ENCODE results near the gene RSPH6A. TPM values are rescaled to one million over a fixed set of nuclear protein-coding genes. Genes with fewer than 3 reads are reported as not detected.

The RSPH6A gene
- total and polyA plus RNA-seq, 2 donors (not counting 1 experiment from before 2014, with no cell fraction given), result 0.17 TPM; not detected in 1

GRCh38 chr19:45747513-45747912 lies 67.6 kb downstream of the RSPH6A start:
- no peak overlapping the region for H2AFZ ChIP-seq (ENCODE audit: low read length)
- TF ChIP-seq EZH2 (IDR thresholded peaks at IDR 0.05; ENCODE audit: low read length, missing control alignments), result no peak
- TF ChIP-seq CTCF (conservative IDR thresholded peaks at IDR 0.05 in 1 of 2, IDR thresholded peaks at IDR 0.05 in 1 of 2; ENCODE audit: low read depth in 1 of 2, low read length in 2 of 2), result no peak
- H3K4me3 ChIP-seq (replicated peaks in 1 of 4; ENCODE audit: control extremely low read depth in 1 of 4, insufficient read depth in 1 of 4, low read depth in 3 of 4, low read length in 4 of 4), result no peak overlapping the region
- no peaks in the 10 kb centered on the region for H3K4me1 ChIP-seq (ENCODE audit: control insufficient read depth, extremely low read depth, insufficient read depth, low read length)
- no peaks in the 10 kb centered on the region for H4K20me1 ChIP-seq (ENCODE audit: control insufficient read depth, extremely low read depth, insufficient read depth, low read length)
- no peak overlapping the region for H3K9ac ChIP-seq (ENCODE audit: insufficient read depth, low read length)
- H3K27me3 ChIP-seq (ENCODE audit: control insufficient read depth, insufficient read depth, low read length), result peaks cover 15% of the 10 kb centered on the region
- no peak overlapping the region for H3K27ac ChIP-seq (ENCODE audit: insufficient read depth, low read length)
- DNase-seq (ENCODE audit: low read depth in 2 of 2), result no peak
- no peaks in the 10 kb centered on the region for H3K9me3 ChIP-seq (ENCODE audit: control insufficient read depth, insufficient read depth, low read depth, low read length)
- no peaks in the 10 kb centered on the region for H3K36me3 ChIP-seq (ENCODE audit: control insufficient read depth, insufficient read depth, low read length)
- H3K4me2 ChIP-seq (ENCODE audit: extremely low read depth, insufficient read depth, low read length), result no peak overlapping the region
- no peaks in the 10 kb centered on the region for H3K79me2 ChIP-seq (ENCODE audit: control insufficient read depth, insufficient read depth, low read length)

- Histone ChIP-seq H3K36me3 (ENCODE audit: control insufficient read depth, insufficient read depth, low read length) (no peaks in the 10 kb centered on the region), H2AFZ (ENCODE audit: low read length) (no peak overlapping the region), H3K79me2 (ENCODE audit: control insufficient read depth, insufficient read depth, low read length) (no peaks in the 10 kb centered on the region), H4K20me1 (ENCODE audit: control insufficient read depth, extremely low read depth, insufficient read depth, low read length) (no peaks in the 10 kb centered on the region), H3K4me1 (ENCODE audit: control insufficient read depth, extremely low read depth, insufficient read depth, low read length) (no peaks in the 10 kb centered on the region), H3K27ac (ENCODE audit: insufficient read depth, low read length) (no peak overlapping the region), H3K9me3 (ENCODE audit: control insufficient read depth, insufficient read depth, low read depth, low read length) (no peaks in the 10 kb centered on the region), H3K9ac (ENCODE audit: insufficient read depth, low read length) (no peak overlapping the region), H3K4me2 (ENCODE audit: extremely low read depth, insufficient read depth, low read length) (no peak overlapping the region), H3K27me3 (ENCODE audit: control insufficient read depth, insufficient read depth, low read length) (peaks cover 15% of the 10 kb centered on the region), H3K4me3 (replicated peaks in 1 of 4; ENCODE audit: control extremely low read depth in 1 of 4, insufficient read depth in 1 of 4, low read depth in 3 of 4, low read length in 4 of 4) (no peak overlapping the region)
- DNase-seq (ENCODE audit: low read depth in 2 of 2), result no peak
- TF ChIP-seq EZH2 (IDR thresholded peaks at IDR 0.05; ENCODE audit: low read length, missing control alignments) (no peak), CTCF (conservative IDR thresholded peaks at IDR 0.05 in 1 of 2, IDR thresholded peaks at IDR 0.05 in 1 of 2; ENCODE audit: low read depth in 1 of 2, low read length in 2 of 2) (no peak)
Observed at GRCh38 chr19:45746866-45747265, 68.2 kb downstream of the RSPH6A start.

Other genes starting within 250 kb of the RSPH6A start
- gene OPA3, start 230.5 kb downstream of the RSPH6A start, total RNA-seq, result 3.1 and 3.8 TPM in 2 replicates
- 8.3 and 11.3 TPM in 2 replicates for gene OPA3, start 230.5 kb downstream of the RSPH6A start, polyA plus RNA-seq
- gene GPR4, start 213.1 kb downstream of the RSPH6A start, total RNA-seq, result under 0.01 TPM in 1 of 2 replicates, not detected in the other
- 0.47 and 0.58 TPM in 2 replicates for gene GPR4, start 213.1 kb downstream of the RSPH6A start, polyA plus RNA-seq
- gene EML2, start 175.9 kb downstream of the RSPH6A start, total RNA-seq, result 34.7 and 69.9 TPM in 2 replicates
- 11.0 and 11.2 TPM in 2 replicates for gene EML2, start 175.9 kb downstream of the RSPH6A start, polyA plus RNA-seq
- not detected in 2 replicates for gene GIPR, start 147.1 kb downstream of the RSPH6A start, total RNA-seq
- 0.05 and 0.25 TPM in 2 replicates for gene GIPR, start 147.1 kb downstream of the RSPH6A start, polyA plus RNA-seq
- 361 and 362 TPM in 2 replicates for gene SNRPD2, start 123.4 kb downstream of the RSPH6A start, total RNA-seq
- 440 and 635 TPM in 2 replicates for gene SNRPD2, start 123.4 kb downstream of the RSPH6A start, polyA plus RNA-seq
- 4.9 and 9.4 TPM in 2 replicates for gene QPCTL, start 122.6 kb downstream of the RSPH6A start, total RNA-seq
- gene QPCTL, start 122.6 kb downstream of the RSPH6A start, polyA plus RNA-seq, result 4.6 and 5.8 TPM in 2 replicates
- gene FBXO46, start 84.4 kb downstream of the RSPH6A start, total RNA-seq, result 3.1 and 3.3 TPM in 2 replicates
- 1.6 and 2.0 TPM in 2 replicates for gene FBXO46, start 84.4 kb downstream of the RSPH6A start, polyA plus RNA-seq
- gene MEIOSIN, start 81.9 kb downstream of the RSPH6A start, total RNA-seq, result not detected in 2 replicates
- not detected in 2 replicates for gene MEIOSIN, start 81.9 kb downstream of the RSPH6A start, polyA plus RNA-seq
- 10.7 and 11.6 TPM in 2 replicates for gene SIX5, start 46.1 kb downstream of the RSPH6A start, total RNA-seq
- gene SIX5, start 46.1 kb downstream of the RSPH6A start, polyA plus RNA-seq, result 3.4 and 3.7 TPM in 2 replicates
- gene DMPK, start 32.8 kb downstream of the RSPH6A start, total RNA-seq, result 44.9 and 115 TPM in 2 replicates
- 28.8 and 54.7 TPM in 2 replicates for gene DMPK, start 32.8 kb downstream of the RSPH6A start, polyA plus RNA-seq
- 24.4 and 33.5 TPM in 2 replicates for gene DMWD, start 22.5 kb downstream of the RSPH6A start, total RNA-seq
- 18.1 and 18.7 TPM in 2 replicates for gene DMWD, start 22.5 kb downstream of the RSPH6A start, polyA plus RNA-seq
- gene SYMPK, start 47.8 kb upstream of the RSPH6A start, total RNA-seq, result 22.3 and 32.2 TPM in 2 replicates
- 48.2 and 48.3 TPM in 2 replicates for gene SYMPK, start 47.8 kb upstream of the RSPH6A start, polyA plus RNA-seq
- not detected in 2 replicates for gene FOXA3, start 49.0 kb upstream of the RSPH6A start, total RNA-seq
- not detected in 2 replicates for gene FOXA3, start 49.0 kb upstream of the RSPH6A start, polyA plus RNA-seq
- gene IRF2BP1, start 70.8 kb upstream of the RSPH6A start, total RNA-seq, result 22.9 and 23.1 TPM in 2 replicates
- 3.6 and 4.0 TPM in 2 replicates for gene IRF2BP1, start 70.8 kb upstream of the RSPH6A start, polyA plus RNA-seq
- 1.3 TPM in 2 replicates for gene MYPOP, start 87.3 kb upstream of the RSPH6A start, total RNA-seq
- gene MYPOP, start 87.3 kb upstream of the RSPH6A start, polyA plus RNA-seq, result 0.81 and 1.1 TPM in 2 replicates
- not detected in 2 replicates for gene NANOS2, start 99.5 kb upstream of the RSPH6A start, total RNA-seq
- gene NANOS2, start 99.5 kb upstream of the RSPH6A start, polyA plus RNA-seq, result not detected in 2 replicates
- not detected in 2 replicates for gene NOVA2, start 158.6 kb upstream of the RSPH6A start, total RNA-seq
- gene NOVA2, start 158.6 kb upstream of the RSPH6A start, polyA plus RNA-seq, result 0.01 and 0.03 TPM in 2 replicates
- gene CCDC61, start 180.2 kb upstream of the RSPH6A start, total RNA-seq, result 5.6 and 8.9 TPM in 2 replicates
- 4.5 and 5.0 TPM in 2 replicates for gene CCDC61, start 180.2 kb upstream of the RSPH6A start, polyA plus RNA-seq
- gene PGLYRP1, start 207.7 kb upstream of the RSPH6A start, total RNA-seq, result not detected in 2 replicates
- not detected in 2 replicates for gene PGLYRP1, start 207.7 kb upstream of the RSPH6A start, polyA plus RNA-seq
- not detected in 2 replicates for gene IGFL4, start 225.7 kb upstream of the RSPH6A start, total RNA-seq
- gene IGFL4, start 225.7 kb upstream of the RSPH6A start, polyA plus RNA-seq, result not detected in 2 replicates

Measured in fibroblast of lung (primary cell).